ENCODE results near the gene ASIP. TPM values are rescaled to one million over a fixed set of nuclear protein-coding genes. Genes with fewer than 3 reads are reported as not detected.

The ASIP gene
- total and polyA plus RNA-seq, 2 of the 13 experiments (the other 11 are each of a cell fraction or from before 2014, with no cell fraction given): not detected

- TF ChIP-seq MED8 (CRISPR knock-in tag; IDR thresholded peaks at IDR 0.05; ENCODE audit: insufficient replicate concordance) (peak; percentile 37), ZMYM3 (CRISPR knock-in tag; IDR thresholded peaks at IDR 0.05) (peak; percentile 60; the same call in 1 of the 2 replicates), ZFP36L1 (CRISPR knock-in tag; IDR thresholded peaks at IDR 0.05) (no peak), ZKSCAN5 (CRISPR knock-in tag; IDR thresholded peaks at IDR 0.05) (no peak), CAMTA2 (CRISPR knock-in tag; IDR thresholded peaks at IDR 0.05; ENCODE audit: borderline replicate concordance) (0 out of 2 replicates have a peak, but pooled peaks have one; percentile 55), ZNF274 (CRISPR knock-in tag; IDR thresholded peaks at IDR 0.05) (no peak), ZNF766 (CRISPR knock-in tag; IDR thresholded peaks at IDR 0.05; ENCODE audit: borderline replicate concordance) (0 out of 2 replicates have a peak, but pooled peaks have one; percentile 2), ZBTB7A (CRISPR knock-in tag; IDR thresholded peaks at IDR 0.05) (0 out of 2 replicates have a peak, but pooled peaks have one; percentile 5), ZEB1 (IDR thresholded peaks at IDR 0.05; ENCODE audit: insufficient replicate concordance, low read depth) (no peak), KDM4B (CRISPR knock-in tag; IDR thresholded peaks at IDR 0.05) (no peak), KIAA2018 (CRISPR knock-in tag; IDR thresholded peaks at IDR 0.05; ENCODE audit: borderline replicate concordance) (0 out of 2 replicates have a peak, but pooled peaks have one; percentile 43), TAF1 (CRISPR knock-in tag; IDR thresholded peaks at IDR 0.05) (peak; percentile 4; the same call in 1 of the 2 replicates), ZNF256 (CRISPR knock-in tag; conservative IDR thresholded peaks at IDR 0.05) (0 out of 2 replicates have a peak, but pooled peaks have one; percentile 40), ADNP (CRISPR knock-in tag; IDR thresholded peaks at IDR 0.05) (0 out of 2 replicates have a peak, but pooled peaks have one; percentile 45), ZNF557 (CRISPR knock-in tag; IDR thresholded peaks at IDR 0.05) (no peak), E2F5 (CRISPR knock-in tag; conservative IDR thresholded peaks at IDR 0.05) (no peak), E2F2 (CRISPR knock-in tag; IDR thresholded peaks at IDR 0.05; ENCODE audit: borderline replicate concordance) (0 out of 2 replicates have a peak, but pooled peaks have one; percentile 41), CCDC6 (CRISPR knock-in tag; IDR thresholded peaks at IDR 0.05) (0 out of 2 replicates have a peak, but pooled peaks have one; percentile 24), KLF15 (CRISPR knock-in tag; IDR thresholded peaks at IDR 0.05; ENCODE audit: borderline replicate concordance) (0 out of 2 replicates have a peak, but pooled peaks have one; percentile 62), ARID2 (CRISPR knock-in tag; IDR thresholded peaks at IDR 0.05; ENCODE audit: borderline replicate concordance) (peak; percentile 22; the same call in 1 of the 2 replicates), PHF21A (CRISPR knock-in tag; IDR thresholded peaks at IDR 0.05) (no peak)
Measured at GRCh38 chr20:34312024-34312460, 70.8 kb downstream of the ASIP start (continued).

Measured in HepG2 (cell line).